BE2C (cell line): ENCODE results near the gene ANXA4.
"Not testable (repeated sequence)": the region's sequence is repeated elsewhere in the genome, so short reads cannot be mapped to it uniquely, and the experiment has no call there.

Experiments
- DNase-seq: peaks from one replicate; pipeline ENCODE4 v3.0.0-alpha.2; 2020
- H3K27me3 ChIP-seq: fragments of 250-450 bp; sonication (Bioruptor Pico); 2 replicates; pipeline ENCODE4 v1.5.1; 2020; ENCODE audit warnings: mild to moderate bottlenecking
- H3K36me3 ChIP-seq: fragments of 250-450 bp; sonication (Bioruptor Pico); 2 replicates; pipeline ENCODE4 v1.5.1; 2020; ENCODE audit warnings: mild to moderate bottlenecking
- H3K4me1 ChIP-seq: fragments of 250-450 bp; sonication (Bioruptor Pico); 2 replicates; pipeline ENCODE4 v1.5.1; 2020
- H3K4me3 ChIP-seq: 2 replicates; pipeline ENCODE4 v1.5.1; 2011; ENCODE audit warnings: low read depth, low read length
- H3K9me3 ChIP-seq: fragments of 250-450 bp; sonication (Bioruptor Pico); 2 replicates; pipeline ENCODE4 v1.5.1; 2020
- TF ChIP-seq, protein P1 (sequence below): IDR thresholded peaks from 2 replicates; pipeline ENCODE4 v1.5.1; 2012; ENCODE audit warnings: mild to moderate bottlenecking, low read depth, low read length

The ANXA4 gene

DNA sequence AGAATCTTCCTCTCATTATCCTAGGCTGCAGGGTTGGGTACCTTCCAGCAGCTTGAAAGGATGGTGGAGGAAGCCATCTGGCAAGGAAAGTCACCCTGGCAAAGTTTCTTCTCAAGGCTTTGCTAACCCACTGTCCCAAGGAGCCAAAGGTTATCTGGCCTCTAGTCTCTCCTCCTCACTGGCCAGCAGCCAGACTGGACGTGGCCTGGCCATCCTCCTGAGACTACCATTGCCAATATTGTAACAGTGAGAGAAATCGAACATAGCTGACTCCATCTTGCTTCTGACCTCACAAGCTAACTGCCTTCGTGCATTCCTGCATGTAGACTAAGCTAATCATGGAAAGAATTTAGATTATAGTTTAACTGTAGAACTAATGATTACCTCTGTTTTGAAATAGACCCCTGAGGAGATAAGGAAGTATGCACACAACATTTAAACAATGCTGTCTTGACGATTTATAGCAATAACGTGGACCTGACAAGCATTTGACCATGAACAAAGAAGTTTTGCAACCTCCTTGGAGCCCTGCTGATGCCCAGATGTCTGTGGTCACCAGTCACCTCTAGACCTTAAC lies 7.8 kb upstream of the ANXA4 start:
- Histone ChIP-seq H3K9me3 (no peaks in the 10 kb centered on the region), H3K27me3 (no peaks in the 10 kb centered on the region), H3K36me3 (no peaks in the 10 kb centered on the region), H3K4me3 (no peak overlapping the region), H3K4me1 (no peaks in the 10 kb centered on the region)
- TF ChIP-seq, protein P1, sequence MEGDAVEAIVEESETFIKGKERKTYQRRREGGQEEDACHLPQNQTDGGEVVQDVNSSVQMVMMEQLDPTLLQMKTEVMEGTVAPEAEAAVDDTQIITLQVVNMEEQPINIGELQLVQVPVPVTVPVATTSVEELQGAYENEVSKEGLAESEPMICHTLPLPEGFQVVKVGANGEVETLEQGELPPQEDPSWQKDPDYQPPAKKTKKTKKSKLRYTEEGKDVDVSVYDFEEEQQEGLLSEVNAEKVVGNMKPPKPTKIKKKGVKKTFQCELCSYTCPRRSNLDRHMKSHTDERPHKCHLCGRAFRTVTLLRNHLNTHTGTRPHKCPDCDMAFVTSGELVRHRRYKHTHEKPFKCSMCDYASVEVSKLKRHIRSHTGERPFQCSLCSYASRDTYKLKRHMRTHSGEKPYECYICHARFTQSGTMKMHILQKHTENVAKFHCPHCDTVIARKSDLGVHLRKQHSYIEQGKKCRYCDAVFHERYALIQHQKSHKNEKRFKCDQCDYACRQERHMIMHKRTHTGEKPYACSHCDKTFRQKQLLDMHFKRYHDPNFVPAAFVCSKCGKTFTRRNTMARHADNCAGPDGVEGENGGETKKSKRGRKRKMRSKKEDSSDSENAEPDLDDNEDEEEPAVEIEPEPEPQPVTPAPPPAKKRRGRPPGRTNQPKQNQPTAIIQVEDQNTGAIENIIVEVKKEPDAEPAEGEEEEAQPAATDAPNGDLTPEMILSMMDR, result no peak
- DNase-seq, result no peak

DNA sequence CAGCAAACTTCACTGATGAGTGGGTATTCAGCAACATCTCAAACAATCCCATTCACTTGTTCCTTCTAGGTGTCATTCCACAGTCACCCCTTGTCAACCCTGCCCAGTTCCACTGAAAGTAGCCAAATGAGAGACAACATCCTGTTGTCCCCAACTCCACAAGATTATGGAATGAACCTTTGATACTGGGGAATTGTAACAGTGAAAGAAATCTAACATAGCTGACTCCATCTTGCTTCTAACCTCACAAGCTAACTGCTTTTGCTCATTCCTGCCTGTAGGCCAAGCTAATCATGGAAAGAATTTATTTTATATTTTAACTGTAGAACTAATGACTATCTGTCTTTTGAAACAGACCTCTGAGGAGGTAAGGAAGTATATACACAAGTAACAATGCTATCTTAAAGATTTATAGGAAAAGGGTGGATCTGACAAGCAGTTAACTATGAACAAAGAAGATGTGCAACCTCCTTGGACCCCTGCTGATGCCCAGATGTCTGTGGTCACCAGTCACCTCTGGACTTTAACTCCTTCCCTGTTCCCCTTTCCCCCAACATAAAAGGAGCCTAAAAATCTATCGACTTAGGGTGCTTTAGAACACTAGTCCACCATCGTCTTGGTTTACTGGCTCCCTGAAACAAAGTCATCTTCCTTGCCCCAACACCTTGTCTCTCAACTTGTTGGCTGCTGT lies 6.9 kb upstream of the ANXA4 start:
- Histone ChIP-seq H3K4me1 (no peaks in the 10 kb centered on the region), H3K27me3 (no peaks in the 10 kb centered on the region), H3K9me3 (no peaks in the 10 kb centered on the region), H3K36me3 (no peaks in the 10 kb centered on the region), H3K4me3 (no peak overlapping the region)
- TF ChIP-seq, protein P1, result no peak
- DNase-seq, result no peak

DNA sequence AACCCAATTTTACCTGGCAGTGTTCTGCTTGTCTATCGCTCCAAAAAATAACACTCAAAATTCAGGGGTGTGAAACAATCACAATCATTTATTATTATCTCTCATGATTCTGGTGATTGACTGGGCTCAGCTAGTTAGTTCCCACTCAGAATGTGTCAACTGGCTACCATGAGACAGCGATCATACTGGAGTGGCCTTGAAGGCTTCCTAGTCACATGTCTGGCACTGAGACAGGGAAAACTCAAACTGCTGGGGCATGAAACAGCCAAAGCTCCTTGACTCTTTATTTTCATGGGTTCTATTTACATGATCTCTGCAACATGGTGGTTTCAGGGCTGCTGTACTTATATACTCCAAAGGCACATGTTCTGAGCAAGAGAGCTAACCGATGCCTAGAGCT lies 6.2 kb upstream of the ANXA4 start:
- Histone ChIP-seq H3K4me3 (no peak overlapping the region), H3K36me3 (no peaks in the 10 kb centered on the region), H3K9me3 (no peaks in the 10 kb centered on the region), H3K4me1 (no peaks in the 10 kb centered on the region), H3K27me3 (no peaks in the 10 kb centered on the region)
- TF ChIP-seq, protein P1, result no peak
- DNase-seq, result no peak

DNA sequence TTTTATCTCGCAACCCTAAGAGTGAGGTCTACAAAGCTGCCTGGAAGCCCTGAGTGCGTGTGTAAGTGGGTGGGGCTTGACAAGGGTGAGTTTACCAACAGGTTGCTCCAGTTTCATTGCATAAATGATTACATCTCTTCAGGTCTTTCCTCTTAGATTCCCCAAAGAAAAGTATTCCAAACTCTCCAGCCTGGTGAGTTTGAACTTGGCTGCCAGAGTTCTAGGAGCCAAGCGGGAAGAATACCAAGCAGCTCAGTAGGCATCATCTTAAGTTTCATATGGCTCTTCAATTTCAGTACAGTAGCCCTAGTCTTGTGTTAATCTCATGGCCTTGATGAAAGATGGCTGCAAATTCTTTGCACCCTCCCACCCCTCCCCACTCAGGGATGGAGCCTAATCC lies 3.8 kb upstream of the ANXA4 start:
- not testable (repeated sequence) for DNase-seq, H3K27me3 ChIP-seq, H3K36me3 ChIP-seq, H3K4me1 ChIP-seq, H3K9me3 ChIP-seq, H3K4me3 ChIP-seq

DNA sequence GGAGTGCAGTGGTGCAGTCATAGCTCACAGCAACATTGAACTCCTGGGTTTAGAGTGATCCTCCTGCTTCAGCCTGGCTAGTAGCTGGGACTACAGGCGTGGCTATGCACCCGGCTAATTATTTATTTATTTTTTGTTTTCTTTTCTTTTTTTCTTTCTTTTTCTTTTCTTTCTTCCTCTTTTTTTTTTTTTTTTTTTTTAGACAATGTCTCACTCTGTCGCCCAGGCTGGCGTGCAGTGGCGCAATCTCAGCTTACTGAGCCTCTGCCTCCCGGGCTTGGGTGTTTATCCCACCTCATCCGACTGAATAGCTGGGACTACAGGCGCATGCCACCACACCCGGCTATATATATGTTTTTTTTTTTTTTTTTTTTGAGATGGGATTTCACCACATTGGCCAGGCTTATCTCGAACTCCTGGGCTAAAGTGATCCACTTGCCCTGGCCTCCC lies 1.4 kb upstream of the ANXA4 start:
- no peak for DNase-seq

DNA sequence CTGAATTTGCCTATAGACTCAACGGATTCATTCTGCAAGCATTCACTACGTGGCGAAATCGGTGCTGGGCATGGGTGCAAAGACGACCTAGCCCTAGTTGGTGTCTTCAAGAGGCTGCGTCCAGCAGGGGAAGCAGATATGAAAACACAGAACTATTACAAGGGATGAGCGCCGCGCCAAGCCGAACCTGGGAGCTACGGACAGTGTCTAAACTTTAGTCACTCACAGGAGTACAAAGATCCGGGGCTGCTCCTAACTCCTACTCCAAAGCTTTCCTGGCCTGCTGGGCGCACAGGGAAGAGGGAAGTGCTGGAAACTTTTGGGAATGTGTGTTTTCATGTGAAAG lies 732 bp upstream of the ANXA4 start:
- Histone ChIP-seq H3K4me3 (peak overlapping the region; percentile 59), H3K27me3 (no peaks in the 10 kb centered on the region), H3K9me3 (no peaks in the 10 kb centered on the region), H3K4me1 (no peaks in the 10 kb centered on the region), H3K36me3 (no peaks in the 10 kb centered on the region)
- peak; percentile 32 for DNase-seq
- TF ChIP-seq, protein P1, result no peak

More for the DNA sequence above, 1.4 kb upstream of the ANXA4 start:
- Histone ChIP-seq H3K36me3 (no peaks in the 10 kb centered on the region), H3K4me1 (no peaks in the 10 kb centered on the region), H3K27me3 (no peaks in the 10 kb centered on the region), H3K4me3 (no peak overlapping the region), H3K9me3 (no peaks in the 10 kb centered on the region)
- TF ChIP-seq, protein P1, result no peak
